Fibroblast of villous mesenchyme (primary cell): ENCODE measurements around the gene POTEH. TPM values are rescaled to one million over a fixed set of nuclear protein-coding genes. Genes with fewer than 3 reads are reported as not detected.
"Not testable (repeated sequence)": the region's sequence is repeated elsewhere in the genome, so short reads cannot be mapped to it uniquely, and the experiment has no call there.

Source experiments
- DNase-seq: peaks from one replicate; pipeline ENCODE4 v3.0.0-alpha.2; 2010; ENCODE audit warnings: low read depth
- H3K4me3 ChIP-seq: 2 replicates; pipeline ENCODE4 v1.5.1; 2011; ENCODE audit warnings: low read depth, mild to moderate bottlenecking, low read length
- small RNA-seq: library from RNA; depleted of rRNA; stranded (forward); fragments of <200 nt; gene quantifications from one replicate; pipeline ENCODE3, GENCODE V24; 2012
- total RNA-seq: library from RNA; depleted of rRNA; stranded (reverse); fragments of >200 nt; gene quantifications from 2 replicates; pipeline ENCODE4 v1.2.3, GENCODE V29; 2012

The POTEH gene
- total RNA-seq, 1 donor: not detected

DNA sequence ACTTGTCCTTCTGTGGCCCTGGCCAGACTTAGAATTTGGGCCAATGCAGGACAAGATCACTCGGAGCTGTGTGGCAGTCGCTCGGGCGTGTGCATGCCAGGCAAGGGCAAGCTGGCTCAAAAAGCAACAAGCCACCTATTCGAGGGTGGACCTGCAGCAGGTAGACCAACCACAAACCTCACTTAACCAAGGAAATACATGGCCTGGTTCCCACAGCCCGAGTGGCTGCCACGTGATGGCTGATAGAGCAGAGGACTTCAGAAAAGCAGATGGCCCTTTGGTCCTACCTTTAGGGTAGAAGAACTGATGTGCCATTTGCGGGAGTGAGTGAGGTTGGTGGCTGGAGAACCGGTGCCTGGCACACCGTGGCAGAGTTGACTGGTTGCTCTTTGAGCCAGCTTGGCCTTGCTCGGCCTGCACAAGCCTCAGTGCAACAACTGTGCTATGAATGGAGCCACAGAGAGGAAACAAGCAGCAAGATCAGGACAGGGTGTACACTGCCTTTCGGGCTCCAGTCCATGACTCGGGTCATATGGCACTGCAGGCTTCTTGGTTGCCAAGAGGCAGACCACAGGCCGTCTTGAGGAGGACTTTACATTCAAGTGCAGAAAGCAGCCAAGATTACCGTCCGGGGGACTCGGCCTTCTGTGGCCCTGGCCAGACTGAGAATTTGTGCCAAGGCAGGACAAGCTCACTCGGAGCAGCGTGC lies 39.5 kb downstream of the POTEH start:
- not testable (repeated sequence) for H3K4me3 ChIP-seq, DNase-seq

DNA sequence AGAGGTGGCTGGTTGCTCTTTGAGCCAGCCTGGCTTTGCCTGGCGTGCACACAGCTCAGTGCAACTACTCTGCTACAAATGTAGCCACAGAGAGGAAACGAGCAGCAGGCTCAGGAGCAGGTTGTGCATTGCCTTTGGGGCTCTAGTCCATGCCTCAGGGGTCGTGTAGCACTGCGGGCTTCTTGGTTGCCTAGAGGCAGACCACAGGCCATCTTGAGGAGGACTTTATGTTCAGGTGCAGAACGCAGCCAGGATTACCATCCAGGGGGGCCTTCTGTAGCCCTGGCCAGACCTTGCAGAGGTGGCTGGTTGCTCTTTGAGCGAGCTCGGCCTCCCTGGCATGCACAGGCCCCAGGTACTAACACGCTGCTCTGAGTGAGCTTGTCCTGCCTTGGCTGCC lies 41.2 kb downstream of the POTEH start:
- not testable (repeated sequence) for DNase-seq, H3K4me3 ChIP-seq

DNA sequence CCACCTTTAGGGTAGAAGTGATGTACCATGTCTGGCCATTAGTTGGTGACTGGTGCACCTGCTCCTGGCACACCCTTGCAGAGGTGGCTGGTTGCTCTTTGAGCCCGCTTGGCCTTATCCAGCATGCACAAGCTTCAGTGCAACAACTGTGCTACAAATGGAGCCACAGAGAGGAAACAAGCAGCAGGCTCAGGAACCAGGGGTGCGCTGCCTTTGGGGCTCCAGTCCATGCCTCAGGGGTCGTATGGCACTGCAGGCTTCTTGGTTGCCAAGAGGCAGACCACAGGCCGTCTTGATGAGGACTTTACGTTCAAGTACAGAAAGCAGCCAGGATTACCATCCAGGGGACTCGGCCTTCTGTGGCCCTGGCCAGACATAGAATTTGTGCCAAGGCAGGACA lies 44.6 kb downstream of the POTEH start:
- not testable (repeated sequence) for DNase-seq, H3K4me3 ChIP-seq

DNA sequence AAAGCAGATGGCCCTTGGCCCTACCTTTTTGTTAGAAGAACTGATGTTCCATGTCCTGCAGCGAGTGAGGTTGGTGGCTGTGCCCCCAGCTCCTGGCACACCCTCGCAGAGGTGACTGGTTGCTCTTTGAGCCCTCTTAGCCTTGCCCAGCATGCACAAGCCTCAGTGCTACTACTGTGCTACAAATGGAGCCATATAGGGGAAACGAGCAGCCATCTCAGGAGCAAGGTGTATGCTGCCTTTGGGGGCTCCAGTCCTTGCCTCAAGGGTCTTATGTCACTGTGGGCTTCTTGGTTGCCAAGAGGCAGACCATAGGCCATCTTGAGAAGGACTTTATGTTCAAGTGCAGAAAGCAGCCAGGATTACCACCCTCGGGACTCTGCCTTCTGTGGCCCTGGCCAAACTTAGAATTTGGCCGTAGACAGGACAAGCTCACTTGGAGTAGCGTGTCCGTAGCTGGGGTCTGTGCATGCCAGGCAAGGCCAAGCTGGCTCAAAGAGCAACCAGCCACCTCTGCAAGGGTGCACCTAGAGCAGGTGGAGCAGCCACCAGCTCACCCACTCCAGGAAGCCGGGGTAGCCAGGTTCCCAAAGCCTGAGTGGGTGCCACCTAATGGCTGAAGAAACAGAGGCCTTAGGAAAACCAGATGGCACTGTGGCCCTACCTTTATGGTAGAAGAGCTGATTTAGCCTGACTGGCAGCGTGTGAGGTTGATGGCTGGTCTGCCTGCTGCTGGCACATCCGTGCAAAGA lies 48.5 kb downstream of the POTEH start:
- H3K4me3 ChIP-seq, DNase-seq: not testable (repeated sequence)

DNA sequence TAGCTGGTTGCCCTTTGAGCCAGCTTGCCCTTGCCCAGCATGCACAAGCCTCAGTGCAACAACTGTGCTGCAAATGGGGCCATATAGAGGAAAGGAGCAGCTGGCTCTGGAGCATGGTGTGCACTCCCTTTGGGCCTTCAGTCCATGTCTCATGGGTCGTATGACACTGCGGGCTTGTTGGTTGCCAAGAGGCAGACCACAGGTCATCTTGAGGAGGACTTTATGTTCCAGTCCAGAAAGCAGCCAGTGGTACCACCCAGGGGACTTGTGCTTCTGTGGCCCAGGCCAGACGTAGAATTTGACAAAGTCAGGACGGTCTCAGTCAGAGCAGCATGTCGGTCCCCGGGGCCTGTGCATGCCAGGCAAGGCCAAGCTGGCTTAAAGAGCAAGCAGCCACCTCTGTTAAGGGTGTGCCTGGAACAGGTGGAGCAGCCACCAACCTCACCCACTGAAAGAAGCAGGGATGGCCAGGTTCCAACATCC lies 49.1 kb downstream of the POTEH start:
- not testable (repeated sequence) for DNase-seq, H3K4me3 ChIP-seq

DNA sequence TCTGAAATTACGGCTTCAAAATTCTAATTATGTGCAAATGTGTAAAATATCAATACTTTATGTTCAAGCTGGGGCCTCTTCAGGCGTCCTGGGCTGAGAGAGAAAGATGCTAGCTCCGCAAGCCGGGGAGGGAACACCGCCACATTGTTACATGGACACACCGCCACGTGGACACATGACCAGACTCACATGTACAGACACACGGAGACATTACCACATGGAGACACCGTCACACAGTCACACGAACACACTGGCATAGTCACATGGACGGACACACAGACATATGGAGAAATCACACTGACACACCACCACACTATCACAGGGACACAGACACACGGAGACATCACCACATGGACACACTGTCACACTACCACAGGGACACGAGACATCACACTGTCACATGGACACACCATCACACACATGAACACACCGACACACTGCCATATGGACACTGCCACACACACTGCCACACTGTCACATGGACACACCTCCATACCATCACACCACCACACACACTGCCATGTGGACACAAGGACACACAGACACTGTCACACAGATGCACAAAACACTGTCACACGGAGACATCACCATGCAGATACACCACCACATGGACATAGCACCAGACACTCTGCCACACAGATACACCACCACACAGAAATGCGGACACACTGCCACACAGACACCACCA lies 58.0 kb downstream of the POTEH start:
- not testable (repeated sequence) for H3K4me3 ChIP-seq, DNase-seq

DNA sequence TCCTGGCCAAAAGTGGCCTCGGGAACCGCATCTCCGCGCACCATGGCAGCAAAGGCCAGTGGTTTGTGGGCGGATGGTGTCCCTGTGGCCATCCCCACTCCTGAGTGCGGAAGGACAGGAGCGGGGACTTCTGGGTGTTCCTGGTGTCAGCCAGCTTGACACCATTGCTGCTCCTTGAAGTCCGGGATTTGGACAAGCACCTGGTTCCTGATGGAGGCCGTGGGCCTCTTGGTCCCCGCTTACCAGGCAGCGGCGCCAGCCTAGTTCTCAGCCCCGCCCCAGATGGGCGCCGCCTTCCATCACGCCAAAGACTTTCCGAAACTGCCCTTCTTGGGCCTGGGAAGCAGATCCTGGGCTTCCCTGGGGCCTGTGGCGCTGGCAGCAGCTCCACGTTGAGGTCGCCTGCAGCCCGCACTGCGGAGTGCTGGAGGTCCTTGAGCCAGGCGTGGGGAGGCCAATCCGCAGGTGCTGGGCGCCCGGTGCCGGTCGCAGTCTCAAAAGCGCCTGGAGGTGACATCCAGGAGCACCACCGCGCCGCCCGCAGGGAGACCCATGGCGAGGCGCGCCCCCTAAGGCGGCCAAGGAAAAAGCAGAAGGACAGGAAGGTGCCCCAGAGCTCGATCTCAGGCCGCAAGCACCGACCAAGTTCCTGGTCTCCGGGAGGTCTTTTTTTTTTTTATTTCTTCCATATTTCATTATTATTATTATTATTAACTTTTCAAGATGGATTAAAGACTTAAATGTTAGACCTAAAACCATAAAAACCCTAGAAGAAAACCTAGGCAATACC lies 59.5 kb downstream of the POTEH start:
- not testable (repeated sequence) for H3K4me3 ChIP-seq, DNase-seq

DNA sequence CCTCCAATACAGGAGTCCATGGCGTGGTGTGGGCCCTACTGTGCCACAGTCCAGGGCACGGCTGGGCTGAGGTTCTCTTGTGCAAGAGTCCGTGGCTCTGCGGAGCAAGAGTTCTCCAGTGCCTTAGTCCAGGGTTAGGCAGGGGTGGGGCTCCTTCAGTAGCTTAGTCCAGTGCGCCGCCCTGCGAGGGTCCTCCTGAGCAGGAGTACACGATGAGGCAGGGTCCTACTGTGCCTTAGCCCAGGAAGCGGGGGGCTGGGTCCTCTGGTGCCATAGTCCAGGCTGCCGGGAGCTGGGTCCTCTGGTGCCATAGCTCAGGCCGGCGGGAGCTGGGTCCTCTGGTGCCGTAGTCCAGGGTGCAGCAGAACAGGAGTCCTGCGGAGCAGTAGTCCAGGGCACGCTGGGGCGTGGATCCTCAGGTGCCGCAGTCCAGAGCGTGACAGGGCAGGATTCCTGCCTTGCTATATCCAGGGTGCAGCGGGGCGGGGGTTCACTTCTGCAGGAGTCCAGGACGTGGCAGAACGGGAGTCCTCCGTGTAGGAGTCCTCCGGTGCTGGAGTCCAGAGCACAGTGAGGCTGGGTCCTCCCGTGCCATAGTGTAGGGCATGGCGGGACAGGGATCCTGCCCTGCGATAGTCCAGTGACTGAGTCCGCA lies 69.7 kb downstream of the POTEH start:
- DNase-seq, H3K4me3 ChIP-seq: not testable (repeated sequence)

DNA sequence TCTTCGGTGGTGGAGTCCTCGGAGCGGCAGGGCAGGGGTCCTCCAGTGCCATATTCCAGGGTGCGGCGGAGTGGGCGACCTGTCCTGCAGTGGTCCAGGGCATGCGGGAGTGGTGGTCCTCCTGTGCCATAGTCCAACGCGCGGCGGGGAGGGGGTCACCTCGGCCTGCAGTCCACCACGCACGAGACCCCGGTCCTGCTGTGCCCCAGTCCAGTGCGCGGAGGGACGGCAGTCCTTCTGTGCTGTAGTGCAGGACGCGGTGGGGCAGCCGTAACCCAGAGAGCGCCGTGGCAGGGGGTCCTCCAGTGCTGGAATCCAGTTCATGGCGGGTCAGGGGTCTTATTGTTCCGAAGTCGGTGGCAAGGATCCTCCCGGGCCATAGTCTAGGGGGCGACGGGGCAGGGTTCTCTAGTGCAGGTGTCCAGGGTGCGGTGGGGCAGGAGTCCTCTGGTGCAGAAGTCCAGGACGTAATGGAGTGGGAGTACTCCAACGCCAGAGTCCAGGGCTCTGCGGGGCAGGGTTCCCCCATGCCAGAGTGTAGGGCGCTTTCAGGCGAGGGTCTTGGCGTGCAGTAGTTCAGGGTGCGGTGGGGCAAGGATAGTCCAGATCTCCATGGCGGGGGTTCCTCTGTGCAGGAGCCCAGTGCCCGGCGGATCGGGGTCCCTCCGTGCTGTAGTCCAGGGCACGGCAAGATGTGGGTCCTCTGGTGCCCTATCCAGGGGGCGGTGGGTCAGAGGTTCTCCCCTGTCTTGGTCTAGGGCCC lies 70.7 kb downstream of the POTEH start:
- H3K4me3 ChIP-seq, DNase-seq: not testable (repeated sequence)

DNA sequence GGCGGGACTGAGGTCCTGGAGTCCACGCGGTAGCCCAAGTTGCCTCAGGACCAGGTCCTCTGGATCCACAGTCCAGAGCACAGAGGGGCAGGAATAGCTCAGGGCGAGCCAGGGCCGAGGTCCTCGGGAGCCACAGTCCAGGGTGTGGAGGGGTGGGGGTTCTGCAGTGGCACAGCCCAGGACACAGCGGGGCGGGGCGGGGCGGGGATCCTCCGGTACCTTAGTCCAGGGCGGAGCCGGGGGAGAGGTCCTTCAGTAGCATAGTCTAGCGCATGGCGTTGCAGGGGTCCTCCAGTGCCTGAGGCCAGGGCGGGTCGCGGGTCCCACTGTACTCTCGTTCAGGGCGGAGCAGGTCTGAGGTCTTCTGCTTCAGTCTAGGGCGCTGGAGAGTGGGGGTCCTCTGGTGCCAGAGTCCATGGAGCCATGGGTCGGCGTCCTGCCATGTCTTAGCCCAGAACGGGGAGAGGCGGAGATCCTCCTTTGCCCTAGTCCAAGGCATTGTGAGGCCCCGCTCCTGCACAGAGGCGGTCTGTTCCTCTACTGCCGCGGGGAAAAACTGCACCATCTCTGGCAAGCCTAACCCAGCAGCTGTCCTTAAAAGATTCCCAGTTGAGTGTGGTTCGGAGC lies 71.4 kb downstream of the POTEH start:
- DNase-seq, H3K4me3 ChIP-seq: not testable (repeated sequence)

DNA sequence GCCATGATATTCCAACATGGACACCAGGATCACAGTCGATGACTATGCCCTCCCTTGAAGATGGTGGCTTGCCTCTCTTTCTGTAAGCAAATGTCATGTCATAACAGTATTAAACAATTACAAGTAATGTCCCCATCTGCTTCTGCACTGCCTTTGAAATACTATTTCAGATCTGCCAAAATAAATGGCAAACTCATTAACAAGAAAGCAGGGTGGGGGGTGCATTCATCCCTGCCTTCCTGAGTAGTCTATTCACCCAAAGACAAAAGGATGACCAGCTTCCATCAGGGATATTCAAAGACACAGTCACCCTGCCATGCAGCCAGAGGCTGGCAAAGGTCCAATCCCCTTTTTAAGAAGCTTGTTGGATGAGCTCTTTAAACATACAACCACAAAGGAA lies 73.7 kb downstream of the POTEH start:
- H3K4me3 ChIP-seq, DNase-seq: not testable (repeated sequence)

Small RNA genes lying within 50 kb of the gene (small RNA-seq; reads per million reads assigned to genes)
- not detected for gene RNU6-816P

Other genes with a start within 250 kb of the POTEH start
- gene OR11H1, start 161.8 kb upstream of the POTEH start, total RNA-seq: not detected in 2 replicates